ENCODE measurements around the gene NKG7.

Gene NKG7

DNA sequence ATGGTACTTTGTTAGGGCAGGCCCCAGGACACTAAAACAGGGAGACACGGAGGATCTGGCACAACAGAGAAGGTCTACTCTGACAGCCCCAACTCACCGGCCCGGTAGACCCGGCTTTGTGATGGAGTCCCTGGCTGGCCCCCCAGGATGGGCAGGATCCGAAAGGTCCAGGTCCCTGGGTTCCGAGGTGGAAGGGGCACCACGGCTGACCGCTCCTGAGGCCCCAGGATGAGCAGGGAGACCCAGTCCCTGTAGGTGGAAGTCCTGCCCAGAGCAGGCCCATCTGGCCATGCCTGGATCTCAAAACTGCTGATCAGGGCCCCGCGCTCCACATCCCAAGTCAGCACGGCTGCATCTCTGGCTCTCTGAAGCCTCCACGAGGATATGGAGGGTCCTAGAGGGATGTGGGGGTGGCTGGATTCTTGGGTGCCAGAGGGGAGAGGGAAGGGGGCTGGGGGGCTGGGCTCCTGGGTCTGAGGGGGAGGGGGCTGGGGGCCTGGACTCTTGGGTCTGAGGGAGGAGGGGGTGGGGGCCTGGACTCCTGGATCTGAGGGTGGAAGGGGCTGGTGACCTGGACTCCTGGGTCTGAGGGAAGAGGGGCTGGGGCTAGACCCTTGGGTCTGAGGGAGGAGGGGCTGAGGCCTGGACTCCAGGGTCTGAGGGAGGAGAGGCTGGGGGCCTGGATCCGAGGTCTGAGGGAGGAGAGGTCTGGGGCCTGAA lies 35.2 kb downstream of the NKG7 start:
- no peak for DNase-seq (ENCODE audit: low read depth)

DNA sequence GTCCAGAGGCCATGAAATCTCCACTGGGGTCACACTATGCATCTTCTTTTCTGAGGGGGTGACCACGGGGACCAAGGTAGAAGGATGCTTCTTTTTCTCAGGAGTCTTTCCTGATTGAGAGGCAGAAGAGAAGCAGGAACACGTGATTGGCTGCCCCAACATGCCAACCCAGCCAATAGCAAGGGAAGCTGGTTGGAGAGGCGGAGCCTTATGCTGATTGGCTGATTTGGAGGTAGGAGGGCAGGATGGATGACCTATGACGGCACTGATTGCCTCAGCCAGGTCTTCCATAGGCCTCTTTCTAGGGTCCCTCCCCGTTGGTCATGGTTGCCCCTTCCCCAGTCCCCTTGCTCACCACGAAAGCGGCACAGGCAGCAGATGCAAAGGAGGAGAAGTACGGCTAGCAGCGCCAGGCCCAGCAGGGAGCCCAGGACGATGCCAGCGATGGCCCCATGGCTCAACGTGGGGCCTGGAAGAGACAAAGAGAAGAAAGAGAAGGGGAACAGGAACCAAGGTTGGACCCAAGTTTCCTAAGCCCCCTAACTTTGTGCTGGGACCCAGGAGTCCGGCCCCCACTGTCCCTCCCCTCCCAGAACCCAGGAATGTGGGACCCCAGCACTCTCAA lies 38.5 kb downstream of the NKG7 start:
- peak; percentile 4 for DNase-seq (ENCODE audit: low read depth)

GRCh38 chr19:51331716-51332115 lies 40.7 kb downstream of the NKG7 start:
- DNase-seq (ENCODE audit: low read depth): no peak

DNA sequence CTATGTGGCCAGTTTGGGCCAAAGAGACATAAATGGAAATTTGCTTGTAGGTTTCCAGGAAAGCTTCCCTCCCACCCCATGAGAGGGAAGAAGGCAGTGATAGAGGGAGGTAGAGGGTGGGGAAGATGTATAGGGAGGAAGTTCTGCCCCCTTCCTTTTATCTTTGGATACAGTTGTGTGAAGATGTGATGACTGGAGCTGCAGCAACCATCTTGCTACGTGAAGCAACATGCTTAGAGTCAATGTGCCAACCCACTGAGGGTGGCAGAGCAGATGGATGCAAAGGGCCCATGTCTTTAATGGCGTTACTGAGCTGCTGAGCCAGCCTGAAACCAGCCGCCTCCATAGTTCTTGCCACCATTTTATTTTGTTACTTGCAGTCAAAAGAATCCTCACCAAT lies 41.3 kb downstream of the NKG7 start:
- DNase-seq (ENCODE audit: low read depth): no peak

- no peak for DNase-seq (ENCODE audit: low read depth)
These were observed 42.1 kb downstream of the NKG7 start for GRCh38 chr19:51330366-51330765.

- DNase-seq (ENCODE audit: low read depth): no peak
These were observed 43.0 kb downstream of the NKG7 start for GRCh38 chr19:51329411-51329810.

GRCh38 chr19:51327066-51328001 lies 45.1 kb downstream of the NKG7 start:
- no peak for DNase-seq (ENCODE audit: low read depth)

DNA sequence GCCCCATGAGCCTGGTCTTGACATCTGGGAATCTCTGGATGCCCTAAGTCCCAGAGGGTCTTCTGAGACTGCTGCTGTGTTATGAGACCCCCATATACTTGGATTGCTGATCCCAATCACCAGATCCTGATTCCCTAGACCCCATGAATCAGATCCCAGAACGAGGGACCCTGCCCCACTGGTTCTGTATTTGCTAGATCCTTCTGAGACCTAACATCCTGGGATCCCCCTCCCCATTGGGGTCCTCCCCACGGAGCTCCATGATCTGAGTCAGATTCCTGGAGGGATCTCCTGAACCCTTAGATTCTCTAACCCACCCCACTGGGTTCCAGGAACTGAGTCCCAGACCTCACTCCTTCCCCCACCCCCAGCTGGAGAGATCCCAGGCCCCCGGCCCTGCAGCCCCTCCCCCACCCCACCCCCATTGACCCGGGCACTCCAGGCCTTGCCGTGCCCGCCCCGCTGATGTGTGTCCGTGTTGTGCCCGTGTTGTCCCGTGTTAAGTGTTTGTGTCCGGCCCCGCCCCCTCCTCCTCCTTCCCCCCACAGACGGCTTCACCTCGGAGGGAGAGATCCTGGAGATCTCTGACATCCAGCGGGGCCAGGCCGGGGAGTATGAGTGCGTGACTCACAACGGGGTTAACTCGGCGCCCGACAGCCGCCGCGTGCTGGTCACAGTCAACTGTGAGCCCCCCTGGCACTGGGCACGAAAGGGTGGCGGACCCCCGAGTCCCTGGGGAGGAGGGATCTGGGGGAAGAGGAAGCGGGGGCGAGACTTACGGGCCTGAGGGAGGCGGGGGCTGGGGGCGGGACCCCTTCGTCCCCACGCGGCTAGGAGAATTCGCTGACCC lies 46.0 kb downstream of the NKG7 start:
- DNase-seq (ENCODE audit: low read depth): no peak

GRCh38 chr19:51325161-51325976 lies 47.1 kb downstream of the NKG7 start:
- no peak for DNase-seq (ENCODE audit: low read depth)

DNA sequence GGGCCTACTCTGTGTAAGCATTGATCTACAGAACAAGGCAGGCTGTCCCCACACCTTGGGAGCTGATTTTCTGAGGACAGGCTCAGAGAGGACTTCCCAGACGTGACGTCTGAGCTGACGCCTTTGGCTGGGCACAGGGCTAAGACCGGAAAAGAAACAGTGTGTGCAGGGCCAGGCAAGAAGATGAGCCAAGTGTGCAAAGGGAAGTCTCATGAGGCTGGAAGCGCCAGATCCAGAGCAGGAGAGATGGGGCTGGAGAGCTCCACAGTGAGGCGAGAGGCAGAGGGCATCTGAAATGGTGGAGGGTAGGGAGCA lies 48.3 kb downstream of the NKG7 start:
- no peak for DNase-seq (ENCODE audit: low read depth)

DNA sequence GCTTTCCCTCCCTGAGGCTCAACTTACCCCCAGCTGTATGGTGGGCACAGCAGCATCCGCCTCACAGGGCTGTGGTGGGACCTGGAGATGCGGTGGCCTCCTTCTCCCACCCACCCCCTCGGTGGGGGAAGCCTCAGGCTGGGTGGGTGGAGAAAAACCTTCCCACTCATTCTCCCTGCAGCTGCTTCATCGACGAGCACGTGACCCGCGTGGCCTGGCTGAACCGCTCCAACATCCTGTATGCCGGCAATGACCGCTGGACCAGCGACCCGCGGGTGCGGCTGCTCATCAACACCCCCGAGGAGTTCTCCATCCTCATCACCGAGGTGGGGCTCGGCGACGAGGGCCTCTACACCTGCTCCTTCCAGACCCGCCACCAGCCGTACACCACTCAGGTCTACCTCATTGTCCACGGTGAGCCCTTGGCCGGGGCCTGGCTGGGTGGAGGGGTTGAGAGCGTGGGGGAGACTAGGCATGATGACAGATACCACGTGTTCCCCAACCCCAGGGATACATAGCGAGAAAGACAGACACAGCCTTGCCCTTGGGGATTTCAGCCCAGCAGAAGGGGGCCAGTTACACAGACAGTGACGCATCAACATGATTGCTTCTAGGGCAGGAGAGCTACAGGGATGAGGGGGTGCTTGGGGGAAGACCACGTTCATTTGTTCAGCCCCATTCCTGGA lies 48.8 kb downstream of the NKG7 start:
- no peak for DNase-seq (ENCODE audit: low read depth)

- DNase-seq (ENCODE audit: low read depth): no peak
These were observed 50.7 kb downstream of the NKG7 start for GRCh38 chr19:51321799-51322198.
